ENCODE data around the gene CKMT2.

The CKMT2 gene

DNA sequence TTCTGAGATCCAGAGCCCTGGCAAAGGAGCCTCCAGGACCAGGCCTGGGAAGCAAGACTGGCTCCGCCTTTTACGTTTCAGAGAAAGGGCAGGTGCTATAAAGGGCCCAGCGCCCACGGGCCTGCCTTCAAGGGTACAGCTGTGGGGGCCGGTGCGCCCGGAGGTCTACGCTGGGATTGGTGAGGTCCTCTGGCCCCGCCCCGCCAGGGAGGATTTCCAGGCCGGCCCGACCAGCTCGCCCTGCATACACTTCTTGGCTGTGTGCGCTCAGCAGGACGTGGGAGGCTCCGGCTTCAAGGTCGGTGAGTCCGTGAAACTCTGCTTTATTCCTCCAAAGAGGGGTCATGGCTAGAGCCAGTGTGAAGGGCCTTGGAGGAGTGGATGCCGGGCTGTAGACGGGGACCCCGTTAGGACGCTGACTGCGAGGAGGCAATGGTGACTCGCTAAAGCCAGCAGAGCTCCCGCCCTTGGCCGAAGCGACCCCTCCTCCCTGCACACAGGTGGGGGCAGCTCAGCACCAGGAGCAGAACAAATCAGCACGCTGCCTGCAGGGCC, at the start of gene CKMT2:
TSS of gene CKMT2 (plus strand) at position 243 of the 555 bp plus-strand sequence. CDS start 17,811 bp downstream, outside the sequence.
- peak; percentile 78 for DNase-seq

GRCh38 chr5:81183811-81184748, 49.0 kb upstream of the CKMT2 start:
- DNase-seq: no peak

GRCh38 chr5:81184749-81185110, 48.4 kb upstream of the CKMT2 start:
- DNase-seq: no peak

DNA sequence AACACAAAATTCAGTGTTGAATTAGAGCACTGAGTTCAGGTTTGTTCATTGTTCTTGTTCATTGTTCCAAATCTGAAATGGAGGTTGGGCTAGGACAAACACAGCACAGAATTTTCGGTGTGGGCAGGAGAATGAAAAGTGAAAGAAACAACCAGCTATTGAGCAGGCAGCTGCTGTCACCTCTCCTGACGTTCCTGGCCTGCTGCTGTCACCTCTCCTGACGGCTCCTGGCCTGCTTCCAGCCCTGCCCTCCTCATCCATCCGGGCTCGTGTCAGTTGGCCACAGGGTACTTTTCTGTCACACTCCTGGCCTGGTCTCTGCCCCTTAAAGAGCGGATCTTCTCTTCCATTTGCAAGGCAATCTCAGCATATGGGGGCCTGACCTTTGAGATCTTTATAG, 45.2 kb upstream of the CKMT2 start:
- no peak for DNase-seq

DNA sequence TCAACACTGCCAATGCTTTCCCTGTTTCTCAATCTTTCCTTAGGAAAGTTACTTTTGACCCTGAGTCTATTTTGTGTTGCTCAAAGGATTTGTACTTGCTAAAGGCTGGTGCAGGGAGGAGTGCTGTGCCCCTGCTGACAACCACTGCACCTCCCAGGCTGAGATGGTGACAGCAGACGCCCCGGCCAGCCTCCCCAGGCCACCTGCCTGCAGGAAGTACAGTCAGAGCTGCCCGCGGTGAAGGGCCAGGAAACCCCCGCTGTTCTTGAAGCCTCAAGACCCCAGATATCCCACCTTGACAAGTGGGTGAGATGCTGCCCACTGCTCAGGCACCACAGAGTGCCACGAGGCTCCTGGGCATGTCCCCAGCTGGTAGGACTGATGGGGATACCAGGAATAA, 44.2 kb upstream of the CKMT2 start:
- no peak for DNase-seq

- no peak for DNase-seq
Observed at GRCh38 chr5:81189875-81190498, 43.1 kb upstream of the CKMT2 start.

DNA sequence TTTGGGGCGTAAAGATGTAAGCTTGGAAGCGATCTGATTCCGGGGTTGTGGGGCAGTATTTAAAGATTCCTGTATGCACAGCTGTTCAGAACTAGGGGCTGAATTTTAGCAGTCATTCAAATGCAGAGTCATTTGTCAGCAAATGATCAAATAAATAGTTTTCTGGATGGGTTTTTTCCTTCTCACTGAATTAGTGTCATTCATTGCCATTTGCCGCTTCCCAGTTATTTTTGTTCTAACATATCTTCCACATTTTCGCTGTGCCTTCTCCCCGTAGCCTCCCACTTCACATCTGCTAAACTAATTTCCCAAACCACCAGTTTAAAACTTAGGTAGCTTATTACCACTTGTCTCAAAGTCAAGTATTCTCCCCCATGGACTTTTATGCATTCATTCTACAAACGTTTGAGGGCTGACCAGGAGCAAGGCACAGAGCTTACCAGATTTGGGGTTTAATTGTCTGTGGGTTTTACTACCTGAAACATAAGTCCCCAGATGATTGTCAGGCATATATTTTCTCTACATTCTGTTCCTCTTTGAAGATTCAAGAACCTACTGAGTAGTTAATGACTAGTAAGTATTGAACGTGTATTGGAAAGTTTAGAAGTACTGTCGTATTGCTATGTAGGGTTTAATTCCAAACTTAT, 41.3 kb upstream of the CKMT2 start:
- no peak for DNase-seq

GRCh38 chr5:81192373-81192750, 40.8 kb upstream of the CKMT2 start:
- DNase-seq: no peak

DNA sequence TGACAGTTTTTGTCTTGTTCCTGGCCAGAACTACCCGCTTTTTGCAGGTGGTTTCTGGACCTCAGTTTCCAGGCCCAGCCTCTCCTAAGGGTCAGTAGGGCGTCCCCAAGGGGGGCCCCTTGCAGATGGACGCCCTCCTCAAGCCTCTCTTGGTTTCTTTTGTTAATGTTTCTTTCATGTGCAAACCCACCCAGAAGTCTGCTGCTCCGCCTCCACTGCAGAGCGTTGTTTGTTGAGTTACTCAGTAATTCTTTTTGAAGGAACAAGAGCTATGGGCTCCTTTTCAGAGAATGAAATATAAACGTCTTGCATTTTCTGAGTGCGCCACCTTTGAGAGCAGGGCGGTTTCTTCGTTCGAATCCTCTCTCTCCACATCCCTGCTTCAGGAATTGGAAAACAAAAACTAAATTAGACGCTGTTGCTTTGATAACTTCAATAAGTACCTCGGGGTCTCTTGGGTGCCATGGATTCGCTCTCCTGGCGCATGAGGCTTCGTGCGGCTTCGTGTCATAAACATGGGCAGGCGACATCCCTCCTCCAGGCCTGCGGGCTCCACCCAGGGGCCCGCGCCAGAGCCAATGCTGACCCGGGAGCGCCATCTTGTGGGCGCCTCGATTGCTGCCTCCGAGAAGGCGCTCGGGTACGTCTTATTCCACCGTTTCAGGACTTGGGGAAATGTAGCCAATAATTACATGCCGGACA, 38.3 kb upstream of the CKMT2 start:
- peak; percentile 90 for DNase-seq

GRCh38 chr5:81195335-81195929, 37.7 kb upstream of the CKMT2 start:
- no peak for DNase-seq

- no peak for DNase-seq
Observed at GRCh38 chr5:81202655-81203054, 30.5 kb upstream of the CKMT2 start.

GRCh38 chr5:81203729-81204128, 29.4 kb upstream of the CKMT2 start:
- no peak for DNase-seq

DNA sequence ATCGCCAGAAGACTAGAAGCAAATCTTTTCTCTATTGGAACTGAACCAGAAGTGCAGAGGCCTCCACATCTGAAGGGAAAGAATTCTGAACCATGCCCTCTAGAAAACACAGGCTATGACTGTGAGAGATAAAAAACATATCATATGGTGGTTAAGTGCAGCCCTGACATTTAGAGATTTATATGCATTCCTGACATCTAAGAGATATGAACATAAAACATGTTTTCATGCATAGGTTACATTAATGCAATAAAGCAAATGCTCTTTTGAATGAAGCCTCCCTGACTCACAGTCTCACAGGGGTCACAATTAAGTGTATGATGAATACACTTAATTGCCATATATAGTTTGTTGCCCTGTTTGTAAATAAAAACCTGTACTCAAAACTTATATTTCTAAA, 28.9 kb upstream of the CKMT2 start:
- DNase-seq: no peak

DNA sequence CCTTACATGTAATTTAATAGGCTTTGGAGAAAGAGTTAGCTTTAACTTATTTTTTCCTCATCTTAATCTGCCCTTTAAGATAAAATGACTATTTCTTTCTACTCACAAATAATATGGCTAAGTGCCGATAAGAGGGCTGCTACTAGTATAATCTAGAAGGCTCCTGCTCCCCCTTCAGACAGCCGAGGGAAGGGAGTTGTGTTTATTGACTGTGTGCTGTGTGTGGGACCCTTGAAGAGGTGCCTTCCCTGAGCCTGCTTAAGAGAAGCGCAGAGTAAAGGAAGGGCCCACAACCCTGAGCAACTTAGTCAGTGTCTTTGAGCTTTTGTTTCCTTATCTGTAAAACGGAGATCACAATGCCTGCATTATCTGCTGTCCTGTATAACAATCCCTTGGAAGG, 28.1 kb upstream of the CKMT2 start:
- DNase-seq: no peak

GRCh38 chr5:81207009-81207408, 26.1 kb upstream of the CKMT2 start:
- no peak for DNase-seq

GRCh38 chr5:81208904-81209303, 24.2 kb upstream of the CKMT2 start:
- no peak for DNase-seq

- no peak for DNase-seq
Observed at GRCh38 chr5:81209386-81209785, 23.7 kb upstream of the CKMT2 start.

GRCh38 chr5:81209869-81210493, 23.1 kb upstream of the CKMT2 start:
- DNase-seq: no peak

GRCh38 chr5:81212211-81212751, 20.8 kb upstream of the CKMT2 start:
- DNase-seq: no peak

- DNase-seq: no peak
Observed at GRCh38 chr5:81213070-81213469, 20.1 kb upstream of the CKMT2 start.

DNA sequence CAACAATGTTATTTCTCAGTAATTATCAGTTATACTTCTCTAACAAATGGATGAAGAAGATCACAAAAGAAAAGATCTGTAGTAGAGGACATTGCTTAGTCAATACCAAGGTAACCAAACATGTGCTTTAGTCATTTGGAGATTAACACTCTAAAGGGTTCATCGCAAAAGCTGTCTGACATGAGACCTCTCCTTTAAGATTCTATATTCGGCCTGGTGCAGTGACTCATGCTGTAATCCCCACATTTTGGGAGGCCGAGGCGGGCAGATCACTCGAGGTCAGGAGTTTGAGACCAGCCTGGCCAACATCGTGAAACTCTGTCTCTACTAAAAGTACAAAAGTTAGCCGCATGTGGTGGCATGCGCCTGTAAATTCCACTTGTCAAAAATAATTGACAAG, 18.3 kb upstream of the CKMT2 start:
- DNase-seq: no peak

GRCh38 chr5:81216152-81216551, 17.0 kb upstream of the CKMT2 start:
- no peak for DNase-seq

Data from right forelimb (tissue), 1 donor.